K562 (cell line): Measurements from ENCODE around the gene SCP2. TPM values are rescaled to one million over a fixed set of nuclear protein-coding genes. Genes with fewer than 3 reads are reported as not detected.
A peak's percentile ranks its signal among the peaks of the same experiment; 100 is the strongest.

ENCODE experiments used
- BCL6 ChIP-seq: fragments of 250-450 bp; sonication (Bioruptor Pico); IDR thresholded peaks from 2 replicates; pipeline ENCODE4 v1.4.0; 2020
- E2F1 ChIP-seq: sonication (generic); formaldehyde crosslinking; IDR thresholded peaks from 2 replicates; pipeline ENCODE4 v1.8.1; 2023; ENCODE audit warnings: mild to moderate bottlenecking, missing genetic modification reagents, moderate library complexity
- FOS ChIP-seq: IDR thresholded peaks from 3 replicates; pipeline ENCODE4 v1.6.1; 2011; ENCODE audit not compliant: insufficient read length; ENCODE audit errors: extremely low read depth
- FOXK1 ChIP-seq: sonication (generic); formaldehyde crosslinking; IDR thresholded peaks from 2 replicates; pipeline ENCODE4 v1.8.0; 2022; ENCODE audit warnings: missing genetic modification reagents, mild to moderate bottlenecking, borderline replicate concordance
- HDAC1 ChIP-seq, 2 experiments: fragments of 450-650 bp; IDR thresholded peaks; 2 replicates each; pipeline ENCODE4 v1.6.1; 2016 to 2017; ENCODE audit warnings: inconsistent platforms in 1 of 2, mild to moderate bottlenecking in 1 of 2, moderate library complexity in 1 of 2
- ILK ChIP-seq: fragments of 450-650 bp; IDR thresholded peaks from 2 replicates; pipeline ENCODE4 v1.6.1; 2016; ENCODE audit warnings: missing genetic modification characterization, low read depth, mild to moderate bottlenecking, missing compliant biosample characterization, moderate library complexity, borderline replicate concordance
- KLF6 ChIP-seq: fragments of 250-450 bp; sonication (Bioruptor Pico); IDR thresholded peaks from 2 replicates; pipeline ENCODE4 v1.4.0; 2020; ENCODE audit warnings: mild to moderate bottlenecking, moderate library complexity, borderline replicate concordance
- MTA2 ChIP-seq: fragments of 450-650 bp; IDR thresholded peaks from 2 replicates; pipeline ENCODE4 v1.6.1; 2016; ENCODE audit warnings: low read depth
- POLR2H ChIP-seq: IDR thresholded peaks from 2 replicates; pipeline ENCODE4 v1.6.1; 2016; ENCODE audit warnings: missing genetic modification characterization, low read depth, mild to moderate bottlenecking, control low read depth, missing compliant biosample characterization, moderate library complexity
- POLR3G ChIP-seq: IDR thresholded peaks from 2 replicates; pipeline ENCODE4 v1.6.1; 2011; ENCODE audit not compliant: insufficient read length, insufficient replicate concordance; ENCODE audit errors: extremely low read depth
- RNF2 ChIP-seq: sonication (generic); IDR thresholded peaks from 2 replicates; pipeline ENCODE4 v1.6.1; 2016
- SOX6 ChIP-seq: fragments of 450-650 bp; IDR thresholded peaks from 2 replicates; pipeline ENCODE4 v1.6.1; 2014; ENCODE audit warnings: mild to moderate bottlenecking
- U2AF2 ChIP-seq: fragments of 200-400 bp; formaldehyde crosslinking; optimal IDR thresholded peaks from 2 replicates; pipeline ENCODE3; 2017; ENCODE audit warnings: low read depth, mild to moderate bottlenecking, low read length
- XRCC5 ChIP-seq: fragments of 200-400 bp; formaldehyde crosslinking; IDR thresholded peaks from 2 replicates; pipeline ENCODE4 v1.6.1; 2017; ENCODE audit warnings: low read depth, mild to moderate bottlenecking, low read length
- ZNF174 ChIP-seq: fragments of 250-450 bp; sonication (Bioruptor Pico); IDR thresholded peaks from 2 replicates; pipeline ENCODE4 v1.4.0; 2020; ENCODE audit warnings: mild to moderate bottlenecking
- ZNF197 ChIP-seq: fragments of 200-800 bp; sonication (Bioruptor generic); IDR thresholded peaks from 2 replicates; pipeline ENCODE4 v1.6.1; 2016; ENCODE audit warnings: low read depth, missing genetic modification characterization, missing compliant biosample characterization
- ZNF584 ChIP-seq: fragments of 200-800 bp; sonication (Bioruptor generic); IDR thresholded peaks from 2 replicates; pipeline ENCODE4 v1.6.1; 2016; ENCODE audit warnings: low read depth, mild to moderate bottlenecking, missing genetic modification characterization, missing compliant biosample characterization
- polyA plus RNA-seq, 8 experiments: library from polyadenylated mRNA; depleted of rRNA in 4 of 8; stranded (reverse) in 5 of 8; unstranded in 3 of 8; fragments of >200 nt; fragmentation: Nextera tagmentation in 2 of 8; fragmentation: Illumina TruSeq in 1 of 8; extraction: Ambion mirVana in 2 of 8; extraction: Trizol in 1 of 8; gene quantifications; 2 replicates each; pipeline versions ENCODE4 v1.2.1 to v1.2.3, GENCODE V29; 2011 to 2014; ENCODE audit warnings: inconsistent platforms in 1 of 8, missing spikeins in 1 of 8
- total RNA-seq, 7 experiments: library from RNA; depleted of rRNA in 6 of 7; stranded (reverse); fragments of >200 nt in 6 of 7; fragmentation: Illumina TruSeq in 2 of 7; extraction: Trizol in 2 of 7; gene quantifications; 2 replicates each; pipeline versions ENCODE4 v1.2.1 to v1.2.3, GENCODE V29; 2011 to 2021; ENCODE audit warnings: low replicate concordance in 1 of 7
- TF ChIP-seq, protein P1 (sequence below): sonication (generic); formaldehyde crosslinking; IDR thresholded peaks from 2 replicates; pipeline ENCODE4 v1.8.0; 2022; ENCODE audit warnings: mild to moderate bottlenecking, missing genetic modification reagents, borderline replicate concordance
- TF ChIP-seq, protein P2 (sequence below), 2 experiments: fragments of 450-650 bp; IDR thresholded peaks; 2 replicates each; pipeline ENCODE4 v1.6.1; 2018; ENCODE audit warnings: mild to moderate bottlenecking in 2 of 2, low read depth in 1 of 2; ENCODE audit not compliant: partially characterized antibody in 2 of 2
- TF ChIP-seq, protein P3 (sequence below): fragments of 250-450 bp; sonication (Bioruptor Pico); IDR thresholded peaks from 2 replicates; pipeline ENCODE4 v1.4.0; 2020; ENCODE audit warnings: mild to moderate bottlenecking, moderate library complexity

SCP2 gene
- total and polyA plus RNA-seq, 9 of the 15 experiments (the other 6 are each of a cell fraction or from before 2014, with no cell fraction given), result 63.8 to 258 (median 106) TPM

GRCh38 chr1:53014791-53015507, 87.9 kb downstream of the SCP2 start (continued):
- TF ChIP-seq, protein P1, sequence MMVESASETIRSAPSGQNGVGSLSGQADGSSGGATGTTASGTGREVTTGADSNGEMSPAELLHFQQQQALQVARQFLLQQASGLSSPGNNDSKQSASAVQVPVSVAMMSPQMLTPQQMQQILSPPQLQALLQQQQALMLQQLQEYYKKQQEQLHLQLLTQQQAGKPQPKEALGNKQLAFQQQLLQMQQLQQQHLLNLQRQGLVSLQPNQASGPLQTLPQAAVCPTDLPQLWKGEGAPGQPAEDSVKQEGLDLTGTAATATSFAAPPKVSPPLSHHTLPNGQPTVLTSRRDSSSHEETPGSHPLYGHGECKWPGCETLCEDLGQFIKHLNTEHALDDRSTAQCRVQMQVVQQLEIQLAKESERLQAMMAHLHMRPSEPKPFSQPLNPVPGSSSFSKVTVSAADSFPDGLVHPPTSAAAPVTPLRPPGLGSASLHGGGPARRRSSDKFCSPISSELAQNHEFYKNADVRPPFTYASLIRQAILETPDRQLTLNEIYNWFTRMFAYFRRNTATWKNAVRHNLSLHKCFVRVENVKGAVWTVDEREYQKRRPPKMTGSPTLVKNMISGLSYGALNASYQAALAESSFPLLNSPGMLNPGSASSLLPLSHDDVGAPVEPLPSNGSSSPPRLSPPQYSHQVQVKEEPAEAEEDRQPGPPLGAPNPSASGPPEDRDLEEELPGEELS, result no peak
- no peak for TF ChIP-seq FOS
- no peak for TF ChIP-seq SOX6
- no peak for TF ChIP-seq MTA2
- TF ChIP-seq KLF6 (CRISPR knock-in tag), result no peak
- no peak for TF ChIP-seq BCL6 (CRISPR knock-in tag)
- TF ChIP-seq U2AF2, result no peak
- TF ChIP-seq E2F1 (CRISPR knock-in tag), result no peak
- no peak for TF ChIP-seq POLR3G
- TF ChIP-seq ZNF174 (CRISPR knock-in tag), result no peak
- TF ChIP-seq ILK (tag), result no peak
- no peak for TF ChIP-seq RNF2
- TF ChIP-seq, protein P2, sequence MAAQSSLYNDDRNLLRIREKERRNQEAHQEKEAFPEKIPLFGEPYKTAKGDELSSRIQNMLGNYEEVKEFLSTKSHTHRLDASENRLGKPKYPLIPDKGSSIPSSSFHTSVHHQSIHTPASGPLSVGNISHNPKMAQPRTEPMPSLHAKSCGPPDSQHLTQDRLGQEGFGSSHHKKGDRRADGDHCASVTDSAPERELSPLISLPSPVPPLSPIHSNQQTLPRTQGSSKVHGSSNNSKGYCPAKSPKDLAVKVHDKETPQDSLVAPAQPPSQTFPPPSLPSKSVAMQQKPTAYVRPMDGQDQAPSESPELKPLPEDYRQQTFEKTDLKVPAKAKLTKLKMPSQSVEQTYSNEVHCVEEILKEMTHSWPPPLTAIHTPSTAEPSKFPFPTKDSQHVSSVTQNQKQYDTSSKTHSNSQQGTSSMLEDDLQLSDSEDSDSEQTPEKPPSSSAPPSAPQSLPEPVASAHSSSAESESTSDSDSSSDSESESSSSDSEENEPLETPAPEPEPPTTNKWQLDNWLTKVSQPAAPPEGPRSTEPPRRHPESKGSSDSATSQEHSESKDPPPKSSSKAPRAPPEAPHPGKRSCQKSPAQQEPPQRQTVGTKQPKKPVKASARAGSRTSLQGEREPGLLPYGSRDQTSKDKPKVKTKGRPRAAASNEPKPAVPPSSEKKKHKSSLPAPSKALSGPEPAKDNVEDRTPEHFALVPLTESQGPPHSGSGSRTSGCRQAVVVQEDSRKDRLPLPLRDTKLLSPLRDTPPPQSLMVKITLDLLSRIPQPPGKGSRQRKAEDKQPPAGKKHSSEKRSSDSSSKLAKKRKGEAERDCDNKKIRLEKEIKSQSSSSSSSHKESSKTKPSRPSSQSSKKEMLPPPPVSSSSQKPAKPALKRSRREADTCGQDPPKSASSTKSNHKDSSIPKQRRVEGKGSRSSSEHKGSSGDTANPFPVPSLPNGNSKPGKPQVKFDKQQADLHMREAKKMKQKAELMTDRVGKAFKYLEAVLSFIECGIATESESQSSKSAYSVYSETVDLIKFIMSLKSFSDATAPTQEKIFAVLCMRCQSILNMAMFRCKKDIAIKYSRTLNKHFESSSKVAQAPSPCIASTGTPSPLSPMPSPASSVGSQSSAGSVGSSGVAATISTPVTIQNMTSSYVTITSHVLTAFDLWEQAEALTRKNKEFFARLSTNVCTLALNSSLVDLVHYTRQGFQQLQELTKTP (IDR thresholded peaks at IDR 0.05; ENCODE audit: low read depth in 1 of 2, partially characterized antibody in 2 of 2), result peak in 1 of 2 experiments; percentile 6
- TF ChIP-seq ZNF197 (CRISPR knock-in tag), result no peak
- TF ChIP-seq FOXK1 (CRISPR knock-in tag), result no peak
- TF ChIP-seq POLR2H (tag), result peak; percentile 52; the same call in 1 of the 2 replicates
- no peak for TF ChIP-seq ZNF584 (CRISPR knock-in tag)
- peak; percentile 99 for TF ChIP-seq XRCC5
- TF ChIP-seq, protein P3, sequence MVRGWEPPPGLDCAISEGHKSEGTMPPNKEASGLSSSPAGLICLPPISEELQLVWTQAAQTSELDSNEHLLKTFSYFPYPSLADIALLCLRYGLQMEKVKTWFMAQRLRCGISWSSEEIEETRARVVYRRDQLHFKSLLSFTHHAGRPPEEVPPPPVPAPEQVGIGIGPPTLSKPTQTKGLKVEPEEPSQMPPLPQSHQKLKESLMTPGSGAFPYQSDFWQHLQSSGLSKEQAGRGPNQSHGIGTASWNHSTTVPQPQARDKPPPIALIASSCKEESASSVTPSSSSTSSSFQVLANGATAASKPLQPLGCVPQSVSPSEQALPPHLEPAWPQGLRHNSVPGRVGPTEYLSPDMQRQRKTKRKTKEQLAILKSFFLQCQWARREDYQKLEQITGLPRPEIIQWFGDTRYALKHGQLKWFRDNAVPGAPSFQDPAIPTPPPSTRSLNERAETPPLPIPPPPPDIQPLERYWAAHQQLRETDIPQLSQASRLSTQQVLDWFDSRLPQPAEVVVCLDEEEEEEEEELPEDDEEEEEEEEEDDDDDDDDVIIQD, result no peak
- TF ChIP-seq HDAC1 (IDR thresholded peaks at IDR 0.05), result peak in 1 of 2 experiments; percentile 72; a peak in 2 of 4 replicates
